Neural cell (in vitro differentiated cells): ENCODE measurements around the gene COL4A5. TPM values are rescaled to one million over a fixed set of nuclear protein-coding genes. Genes with fewer than 3 reads are reported as not detected.
"Not testable (repeated sequence)": the region's sequence is repeated elsewhere in the genome, so short reads cannot be mapped to it uniquely, and the experiment has no call there.

Experiments used
- H2AFZ ChIP-seq: fragments of 200-600, 300-800 bp; sonication (generic), shearing (Covaris generic); 2 replicates; pipeline ENCODE4 v1.6.0; 2014; ENCODE audit warnings: low read depth, mild to moderate bottlenecking, antibody characterized with exemption, low read length, moderate library complexity
- H3F3A ChIP-seq: fragments of 200-600 bp; shearing (Covaris generic); 2 replicates; pipeline ENCODE4 v1.6.1; 2016; ENCODE audit warnings: mild to moderate bottlenecking, moderate library complexity, mixed read lengths, antibody characterized with exemption, low read length; ENCODE audit not compliant: insufficient read depth, poor library complexity, severe bottlenecking
- H3K27ac ChIP-seq: fragments of 200-600, 300-800 bp; sonication (generic), shearing (Covaris generic); 2 replicates; pipeline ENCODE4 v1.5.1; 2014; ENCODE audit warnings: mild to moderate bottlenecking, low read length, moderate library complexity
- H3K27me3 ChIP-seq: fragments of 300-800, 200-600 bp; sonication (generic), shearing (Covaris generic); 2 replicates; pipeline ENCODE4 v1.6.0; 2014; ENCODE audit warnings: mild to moderate bottlenecking, low read depth, low read length, moderate library complexity; ENCODE audit not compliant: insufficient read depth
- H3K36me3 ChIP-seq: fragments of 300-800, 200-600 bp; sonication (generic), shearing (Covaris generic); 2 replicates; pipeline ENCODE4 v1.5.1; 2014; ENCODE audit warnings: mild to moderate bottlenecking, antibody characterized with exemption, low read length, moderate library complexity; ENCODE audit not compliant: insufficient read depth
- H3K4me2 ChIP-seq: fragments of 300-800, 200-600 bp; sonication (generic), shearing (Covaris generic); 2 replicates; pipeline ENCODE4 v1.6.0; 2014; ENCODE audit warnings: mild to moderate bottlenecking, low read length
- H3K4me3 ChIP-seq: fragments of 300-800, 200-600 bp; sonication (generic), shearing (Covaris generic); 2 replicates; pipeline ENCODE4 v1.5.1; 2014; ENCODE audit warnings: mild to moderate bottlenecking, low read length, moderate library complexity
- H3K79me2 ChIP-seq: fragments of 200-600 bp; shearing (Covaris generic); replicated peaks from 2 replicates; pipeline ENCODE4 v1.6.0; 2014; ENCODE audit warnings: mild to moderate bottlenecking, low read length, moderate library complexity; ENCODE audit not compliant: insufficient read depth
- H3K9ac ChIP-seq: fragments of 300-800, 200-600 bp; sonication (generic), shearing (Covaris generic); 2 replicates; pipeline ENCODE4 v1.6.1; 2016; ENCODE audit warnings: mild to moderate bottlenecking, low read length, mixed read lengths
- H3K9me2 ChIP-seq: fragments of 200-600 bp; shearing (Covaris generic); 2 replicates; pipeline ENCODE4 v1.6.1; 2016; ENCODE audit warnings: mild to moderate bottlenecking, low read length, mixed read lengths; ENCODE audit not compliant: insufficient read depth
- H3K9me3 ChIP-seq: fragments of 200-600, 300-800 bp; sonication (generic), shearing (Covaris generic); 2 replicates; pipeline ENCODE4 v1.6.1; 2016; ENCODE audit warnings: mild to moderate bottlenecking, mixed run types, low read length, moderate library complexity, mixed read lengths
- H4K20me1 ChIP-seq: fragments of 200-600 bp; shearing (Covaris generic); 2 replicates; pipeline ENCODE4 v1.6.1; 2016; ENCODE audit warnings: mild to moderate bottlenecking, mixed run types; ENCODE audit not compliant: insufficient read depth
- EP300 ChIP-seq: fragments of 450-650 bp; conservative IDR thresholded peaks from 2 replicates; pipeline ENCODE4 v1.6.1; 2014; ENCODE audit warnings: antibody characterized with exemption, mild to moderate bottlenecking, moderate library complexity; ENCODE audit not compliant: poor library complexity, severe bottlenecking
- EZH2 ChIP-seq: fragments of 200-600, 300-800 bp; shearing (Covaris generic), sonication (generic); IDR thresholded peaks from 2 replicates; pipeline ENCODE4 v1.6.1; 2014; ENCODE audit warnings: antibody characterized with exemption, low read length, borderline replicate concordance, mild to moderate bottlenecking; ENCODE audit not compliant: insufficient read depth, poor library complexity, severe bottlenecking
- MXI1 ChIP-seq: fragments of 450-650 bp; conservative IDR thresholded peaks from 2 replicates; pipeline ENCODE4 v1.6.1; 2014; ENCODE audit warnings: antibody characterized with exemption, mild to moderate bottlenecking; ENCODE audit not compliant: poor library complexity, severe bottlenecking
- POLR2AphosphoS5 ChIP-seq: IDR thresholded peaks from 2 replicates; pipeline ENCODE4 v1.6.1; 2012
- RAD21 ChIP-seq: fragments of 450-650 bp; conservative IDR thresholded peaks from 2 replicates; pipeline ENCODE4 v1.6.1; 2014; ENCODE audit warnings: antibody characterized with exemption, mild to moderate bottlenecking, moderate library complexity
- SMC3 ChIP-seq: fragments of 450-650 bp; conservative IDR thresholded peaks from 2 replicates; pipeline ENCODE4 v1.6.1; 2014; ENCODE audit warnings: antibody characterized with exemption, mild to moderate bottlenecking, moderate library complexity; ENCODE audit not compliant: poor library complexity
- TAF1 ChIP-seq: IDR thresholded peaks from 2 replicates; pipeline ENCODE4 v1.6.1; 2012; ENCODE audit warnings: low read depth
- polyA plus RNA-seq: library from polyadenylated mRNA; depleted of rRNA; stranded (reverse); fragments of >200 nt; gene quantifications from 2 replicates; pipeline ENCODE4 v1.2.3, GENCODE V29; 2014
- TF ChIP-seq, protein P1 (sequence below): IDR thresholded peaks from 2 replicates; pipeline ENCODE4 v1.6.1; 2012; ENCODE audit warnings: borderline replicate concordance
- TF ChIP-seq, protein P2 (sequence below): fragments of 450-650 bp; IDR thresholded peaks from 2 replicates; pipeline ENCODE4 v1.5.1; 2014; ENCODE audit warnings: antibody characterized with exemption, mild to moderate bottlenecking, moderate library complexity; ENCODE audit not compliant: poor library complexity, severe bottlenecking

COL4A5 gene
- polyA plus RNA-seq, 1 donor from 2014 or later: 3.9 TPM

DNA sequence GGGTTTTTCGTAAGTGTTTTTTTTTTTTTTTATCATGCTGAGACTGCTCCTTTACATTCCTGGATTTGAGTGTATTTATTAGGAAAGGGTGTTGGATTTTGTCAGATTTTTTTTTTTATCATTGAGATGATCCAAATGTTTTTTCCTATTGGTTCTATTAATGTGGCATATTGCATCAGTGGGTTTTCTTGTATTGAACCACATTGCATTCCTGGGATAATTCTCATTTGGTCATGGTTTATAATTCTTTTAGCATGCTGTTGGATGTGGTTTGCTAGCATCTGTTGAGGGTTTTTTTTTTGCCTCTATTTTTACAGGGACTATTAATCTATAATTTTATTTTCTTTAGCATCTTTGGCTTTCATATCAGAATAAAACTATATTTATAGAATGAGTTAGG is 28.8 kb downstream of the COL4A5 start:
- H3K36me3 ChIP-seq: no peaks in the 10 kb centered on the region
- no peaks in the 10 kb centered on the region for H3F3A ChIP-seq
- H3K27ac ChIP-seq: no peak overlapping the region
- peaks cover 5% of the 10 kb centered on the region for H3K79me2 ChIP-seq
- TF ChIP-seq, protein P1, sequence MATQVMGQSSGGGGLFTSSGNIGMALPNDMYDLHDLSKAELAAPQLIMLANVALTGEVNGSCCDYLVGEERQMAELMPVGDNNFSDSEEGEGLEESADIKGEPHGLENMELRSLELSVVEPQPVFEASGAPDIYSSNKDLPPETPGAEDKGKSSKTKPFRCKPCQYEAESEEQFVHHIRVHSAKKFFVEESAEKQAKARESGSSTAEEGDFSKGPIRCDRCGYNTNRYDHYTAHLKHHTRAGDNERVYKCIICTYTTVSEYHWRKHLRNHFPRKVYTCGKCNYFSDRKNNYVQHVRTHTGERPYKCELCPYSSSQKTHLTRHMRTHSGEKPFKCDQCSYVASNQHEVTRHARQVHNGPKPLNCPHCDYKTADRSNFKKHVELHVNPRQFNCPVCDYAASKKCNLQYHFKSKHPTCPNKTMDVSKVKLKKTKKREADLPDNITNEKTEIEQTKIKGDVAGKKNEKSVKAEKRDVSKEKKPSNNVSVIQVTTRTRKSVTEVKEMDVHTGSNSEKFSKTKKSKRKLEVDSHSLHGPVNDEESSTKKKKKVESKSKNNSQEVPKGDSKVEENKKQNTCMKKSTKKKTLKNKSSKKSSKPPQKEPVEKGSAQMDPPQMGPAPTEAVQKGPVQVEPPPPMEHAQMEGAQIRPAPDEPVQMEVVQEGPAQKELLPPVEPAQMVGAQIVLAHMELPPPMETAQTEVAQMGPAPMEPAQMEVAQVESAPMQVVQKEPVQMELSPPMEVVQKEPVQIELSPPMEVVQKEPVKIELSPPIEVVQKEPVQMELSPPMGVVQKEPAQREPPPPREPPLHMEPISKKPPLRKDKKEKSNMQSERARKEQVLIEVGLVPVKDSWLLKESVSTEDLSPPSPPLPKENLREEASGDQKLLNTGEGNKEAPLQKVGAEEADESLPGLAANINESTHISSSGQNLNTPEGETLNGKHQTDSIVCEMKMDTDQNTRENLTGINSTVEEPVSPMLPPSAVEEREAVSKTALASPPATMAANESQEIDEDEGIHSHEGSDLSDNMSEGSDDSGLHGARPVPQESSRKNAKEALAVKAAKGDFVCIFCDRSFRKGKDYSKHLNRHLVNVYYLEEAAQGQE: no peak
- no peak for TF ChIP-seq RAD21
- no peak for TF ChIP-seq TAF1
- TF ChIP-seq MXI1: no peak
- no peak for TF ChIP-seq EZH2
- no peak for TF ChIP-seq POLR2AphosphoS5
- TF ChIP-seq EP300: no peak
- TF ChIP-seq, protein P2, sequence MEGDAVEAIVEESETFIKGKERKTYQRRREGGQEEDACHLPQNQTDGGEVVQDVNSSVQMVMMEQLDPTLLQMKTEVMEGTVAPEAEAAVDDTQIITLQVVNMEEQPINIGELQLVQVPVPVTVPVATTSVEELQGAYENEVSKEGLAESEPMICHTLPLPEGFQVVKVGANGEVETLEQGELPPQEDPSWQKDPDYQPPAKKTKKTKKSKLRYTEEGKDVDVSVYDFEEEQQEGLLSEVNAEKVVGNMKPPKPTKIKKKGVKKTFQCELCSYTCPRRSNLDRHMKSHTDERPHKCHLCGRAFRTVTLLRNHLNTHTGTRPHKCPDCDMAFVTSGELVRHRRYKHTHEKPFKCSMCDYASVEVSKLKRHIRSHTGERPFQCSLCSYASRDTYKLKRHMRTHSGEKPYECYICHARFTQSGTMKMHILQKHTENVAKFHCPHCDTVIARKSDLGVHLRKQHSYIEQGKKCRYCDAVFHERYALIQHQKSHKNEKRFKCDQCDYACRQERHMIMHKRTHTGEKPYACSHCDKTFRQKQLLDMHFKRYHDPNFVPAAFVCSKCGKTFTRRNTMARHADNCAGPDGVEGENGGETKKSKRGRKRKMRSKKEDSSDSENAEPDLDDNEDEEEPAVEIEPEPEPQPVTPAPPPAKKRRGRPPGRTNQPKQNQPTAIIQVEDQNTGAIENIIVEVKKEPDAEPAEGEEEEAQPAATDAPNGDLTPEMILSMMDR: no peak
- TF ChIP-seq SMC3: no peak
- H3K9me3 ChIP-seq: no peaks in the 10 kb centered on the region
- no peak overlapping the region for H3K4me2 ChIP-seq
- H4K20me1 ChIP-seq: no peaks in the 10 kb centered on the region
- H2AFZ ChIP-seq: no peak overlapping the region
- H3K4me3 ChIP-seq: no peak overlapping the region
- H3K9ac ChIP-seq: no peak overlapping the region
- H3K9me2 ChIP-seq: no peaks in the 10 kb centered on the region
- H3K27me3 ChIP-seq: no peaks in the 10 kb centered on the region

DNA sequence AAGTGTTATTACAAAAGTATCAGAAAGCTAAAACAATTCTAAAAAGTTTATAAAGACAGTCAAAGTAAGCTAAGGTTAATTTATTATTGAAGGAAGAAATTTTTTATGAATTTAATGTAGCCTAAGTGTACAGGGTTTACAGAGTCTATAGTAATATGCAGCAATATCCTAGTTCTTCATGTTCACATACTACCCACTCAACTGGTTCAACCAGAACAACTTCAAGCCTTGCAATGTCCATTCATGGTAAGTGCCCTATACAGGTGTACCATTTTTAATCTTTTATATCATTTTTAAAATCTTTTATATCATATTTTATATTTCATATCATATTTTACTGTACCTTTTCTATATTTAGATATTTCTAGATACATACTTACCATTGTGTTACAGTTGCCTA is 34.3 kb downstream of the COL4A5 start:
- Histone ChIP-seq H3K9me2 (no peaks in the 10 kb centered on the region), H3K79me2 (no peaks in the 10 kb centered on the region), H3K27me3 (no peaks in the 10 kb centered on the region), H3K9me3 (no peaks in the 10 kb centered on the region), H3K4me3 (no peak overlapping the region), H3K27ac (no peak overlapping the region), H2AFZ (no peak overlapping the region), H4K20me1 (no peaks in the 10 kb centered on the region), H3K4me2 (no peak overlapping the region), H3K36me3 (no peaks in the 10 kb centered on the region), H3F3A (no peaks in the 10 kb centered on the region), H3K9ac (no peak overlapping the region)
- TF ChIP-seq, protein P1: no peak
- TF ChIP-seq SMC3: no peak
- TF ChIP-seq EZH2: no peak
- TF ChIP-seq MXI1: no peak
- no peak for TF ChIP-seq EP300
- TF ChIP-seq, protein P2: no peak
- no peak for TF ChIP-seq TAF1
- TF ChIP-seq RAD21: no peak
- no peak for TF ChIP-seq POLR2AphosphoS5

DNA sequence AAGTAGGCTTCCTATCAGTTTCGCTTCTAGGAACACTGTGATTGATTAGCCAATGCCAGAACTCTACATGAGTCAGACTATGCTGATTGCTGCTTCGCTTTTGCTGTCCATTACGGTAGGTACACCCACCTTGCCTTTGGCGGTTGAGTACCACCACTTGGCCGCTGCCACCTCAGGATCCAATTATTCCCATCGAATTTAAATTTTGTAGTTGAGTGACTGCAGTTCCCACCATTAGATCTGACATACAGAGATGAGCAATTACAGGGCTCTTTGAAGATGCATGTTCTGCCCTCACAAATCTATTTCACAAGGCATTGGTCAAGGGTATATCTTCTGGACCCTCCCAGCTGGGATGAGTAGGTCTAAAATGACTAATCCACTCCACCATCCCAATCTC is 41.9 kb downstream of the COL4A5 start:
- not testable (repeated sequence) for H3K36me3 ChIP-seq, H3K4me3 ChIP-seq, H3K79me2 ChIP-seq, H3F3A ChIP-seq, H3K9ac ChIP-seq, H3K4me2 ChIP-seq, H3K27ac ChIP-seq, H2AFZ ChIP-seq, H3K27me3 ChIP-seq, H4K20me1 ChIP-seq, H3K9me2 ChIP-seq, H3K9me3 ChIP-seq
